Brain microvascular endothelial cell (primary cell): ENCODE results near the gene KRTAP13-3.

ENCODE experiments used
- DNase-seq: peaks from one replicate; pipeline ENCODE4 v3.0.0-alpha.2; 2020
- H3K27ac ChIP-seq: fragments of 250-450 bp; sonication (Bioruptor Pico); 2 replicates; pipeline ENCODE4 v1.5.1; 2020; ENCODE audit warnings: mild to moderate bottlenecking, moderate library complexity
- H3K27me3 ChIP-seq: fragments of 250-450 bp; sonication (Bioruptor Pico); replicated peaks from 2 replicates; pipeline ENCODE4 v1.5.1; 2020; ENCODE audit warnings: mild to moderate bottlenecking
- H3K36me3 ChIP-seq: fragments of 250-450 bp; sonication (Bioruptor Pico); replicated peaks from 2 replicates; pipeline ENCODE4 v1.5.1; 2020; ENCODE audit warnings: mild to moderate bottlenecking
- H3K4me3 ChIP-seq: 2 replicates; pipeline ENCODE4 v1.5.1; 2011; ENCODE audit warnings: low read depth, mild to moderate bottlenecking, control low read depth, low read length, moderate library complexity
- in situ Hi-C: cut with HindIII; loops from 2 replicates; pipeline ENCODE4 v1.10.0; 2017; ENCODE audit warnings: low sequenced_read_pairs, low pct_ligation_motif_present
- TF ChIP-seq, protein P1 (sequence below): IDR thresholded peaks from 2 replicates; pipeline ENCODE4 v1.5.1; 2011; ENCODE audit warnings: low read depth, mild to moderate bottlenecking, moderate library complexity, low read length, control low read depth, inconsistent platforms; ENCODE audit errors: missing control alignments

Gene KRTAP13-3

DNA sequence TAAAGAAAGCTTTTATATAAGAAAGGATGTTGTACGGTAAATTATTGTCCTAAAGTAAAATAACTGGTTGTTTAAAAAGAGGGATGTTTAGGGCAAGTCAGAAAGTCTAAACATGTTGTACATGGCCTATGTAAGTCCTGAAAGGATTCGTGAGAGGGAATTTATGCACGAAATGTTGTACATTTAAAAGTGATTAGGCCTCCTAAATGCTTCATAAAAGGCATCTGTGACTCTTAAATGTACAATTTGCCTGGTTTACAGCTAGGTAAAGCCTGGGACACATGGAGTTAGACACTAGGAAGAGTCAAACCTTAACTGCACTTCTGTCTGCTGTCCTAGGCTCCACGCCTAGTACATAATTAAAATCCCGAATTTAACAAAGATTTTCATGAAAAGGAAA is 9.7 kb downstream of the KRTAP13-3 start:
- in situ Hi-C loops = no loop called here
- no peak overlapping the region for H3K27ac ChIP-seq
- no peaks in the 10 kb centered on the region for H3K36me3 ChIP-seq
- no peak for DNase-seq
- no peak overlapping the region for H3K4me3 ChIP-seq
- H3K27me3 ChIP-seq = no peaks in the 10 kb centered on the region
- TF ChIP-seq, protein P1, sequence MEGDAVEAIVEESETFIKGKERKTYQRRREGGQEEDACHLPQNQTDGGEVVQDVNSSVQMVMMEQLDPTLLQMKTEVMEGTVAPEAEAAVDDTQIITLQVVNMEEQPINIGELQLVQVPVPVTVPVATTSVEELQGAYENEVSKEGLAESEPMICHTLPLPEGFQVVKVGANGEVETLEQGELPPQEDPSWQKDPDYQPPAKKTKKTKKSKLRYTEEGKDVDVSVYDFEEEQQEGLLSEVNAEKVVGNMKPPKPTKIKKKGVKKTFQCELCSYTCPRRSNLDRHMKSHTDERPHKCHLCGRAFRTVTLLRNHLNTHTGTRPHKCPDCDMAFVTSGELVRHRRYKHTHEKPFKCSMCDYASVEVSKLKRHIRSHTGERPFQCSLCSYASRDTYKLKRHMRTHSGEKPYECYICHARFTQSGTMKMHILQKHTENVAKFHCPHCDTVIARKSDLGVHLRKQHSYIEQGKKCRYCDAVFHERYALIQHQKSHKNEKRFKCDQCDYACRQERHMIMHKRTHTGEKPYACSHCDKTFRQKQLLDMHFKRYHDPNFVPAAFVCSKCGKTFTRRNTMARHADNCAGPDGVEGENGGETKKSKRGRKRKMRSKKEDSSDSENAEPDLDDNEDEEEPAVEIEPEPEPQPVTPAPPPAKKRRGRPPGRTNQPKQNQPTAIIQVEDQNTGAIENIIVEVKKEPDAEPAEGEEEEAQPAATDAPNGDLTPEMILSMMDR = no peak

- no peaks in the 10 kb centered on the region for H3K27me3 ChIP-seq
- TF ChIP-seq, protein P1 = peak; percentile 70
- peak; percentile 47 for DNase-seq
- in situ Hi-C loops = no loop called here
- H3K4me3 ChIP-seq = no peak overlapping the region
- H3K27ac ChIP-seq = no peak overlapping the region
- no peaks in the 10 kb centered on the region for H3K36me3 ChIP-seq
Observed at GRCh38 chr21:30408782-30409494, 16.8 kb downstream of the KRTAP13-3 start.

GRCh38 chr21:30395731-30396130 is 30.0 kb downstream of the KRTAP13-3 start, which contains the start of gene KRTAP13-1:
Gene KRTAP13-1 (plus strand): TSS chr21:30396031. CDS start chr21:30396087, 56 bp downstream.
- TF ChIP-seq, protein P1 = no peak
- H3K36me3 ChIP-seq = no peaks in the 10 kb centered on the region
- H3K27me3 ChIP-seq = no peaks in the 10 kb centered on the region
- H3K27ac ChIP-seq = no peak within 1 kb of the TSS
- no peak within 1 kb of the TSS for H3K4me3 ChIP-seq
- no peak for DNase-seq
- in situ Hi-C loops = no loop called here

DNA sequence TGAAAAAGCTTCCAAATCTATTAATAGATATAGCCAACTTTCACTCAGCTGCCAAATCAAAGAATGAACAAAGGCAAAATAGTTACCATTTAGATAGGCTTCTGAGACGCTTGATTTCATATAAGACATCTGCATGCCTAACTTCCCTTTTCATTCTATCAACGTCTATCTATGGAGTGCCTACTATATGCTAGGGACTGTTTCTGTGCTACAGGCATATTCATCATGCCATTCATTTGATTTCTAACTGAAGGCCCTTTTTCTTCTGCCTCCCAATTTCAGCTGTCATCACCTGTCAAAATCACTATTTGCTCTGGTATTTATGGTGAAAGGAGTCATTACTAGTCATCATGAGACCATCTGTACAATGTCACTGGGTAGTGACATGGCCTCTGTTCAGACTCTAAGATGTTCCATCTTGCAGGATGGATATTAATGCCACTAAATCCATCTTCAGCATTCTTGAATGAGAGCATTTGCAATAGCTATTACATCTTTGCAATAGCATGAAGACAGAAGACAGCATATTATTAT is 34.2 kb downstream of the KRTAP13-3 start:
- TF ChIP-seq, protein P1 = no peak
- in situ Hi-C loops = no loop called here
- no peaks in the 10 kb centered on the region for H3K36me3 ChIP-seq

GRCh38 chr21:30382201-30382600 is 43.5 kb downstream of the KRTAP13-3 start:
- TF ChIP-seq, protein P1 = no peak
- H3K27me3 ChIP-seq = no peaks in the 10 kb centered on the region
- no peaks in the 10 kb centered on the region for H3K36me3 ChIP-seq
- in situ Hi-C loops = no loop called here
- no peak overlapping the region for H3K4me3 ChIP-seq
- no peak for DNase-seq
- no peak overlapping the region for H3K27ac ChIP-seq

More for the DNA sequence above, 34.2 kb downstream of the KRTAP13-3 start:
- Histone ChIP-seq H3K4me3 (no peak overlapping the region), H3K27ac (no peak overlapping the region), H3K27me3 (no peaks in the 10 kb centered on the region)
- no peak for DNase-seq
